Measurements from ENCODE around the gene FNDC10.
"Not testable (repeated sequence)": the region's sequence is repeated elsewhere in the genome, so short reads cannot be mapped to it uniquely, and the experiment has no call there.

Gene FNDC10

DNA sequence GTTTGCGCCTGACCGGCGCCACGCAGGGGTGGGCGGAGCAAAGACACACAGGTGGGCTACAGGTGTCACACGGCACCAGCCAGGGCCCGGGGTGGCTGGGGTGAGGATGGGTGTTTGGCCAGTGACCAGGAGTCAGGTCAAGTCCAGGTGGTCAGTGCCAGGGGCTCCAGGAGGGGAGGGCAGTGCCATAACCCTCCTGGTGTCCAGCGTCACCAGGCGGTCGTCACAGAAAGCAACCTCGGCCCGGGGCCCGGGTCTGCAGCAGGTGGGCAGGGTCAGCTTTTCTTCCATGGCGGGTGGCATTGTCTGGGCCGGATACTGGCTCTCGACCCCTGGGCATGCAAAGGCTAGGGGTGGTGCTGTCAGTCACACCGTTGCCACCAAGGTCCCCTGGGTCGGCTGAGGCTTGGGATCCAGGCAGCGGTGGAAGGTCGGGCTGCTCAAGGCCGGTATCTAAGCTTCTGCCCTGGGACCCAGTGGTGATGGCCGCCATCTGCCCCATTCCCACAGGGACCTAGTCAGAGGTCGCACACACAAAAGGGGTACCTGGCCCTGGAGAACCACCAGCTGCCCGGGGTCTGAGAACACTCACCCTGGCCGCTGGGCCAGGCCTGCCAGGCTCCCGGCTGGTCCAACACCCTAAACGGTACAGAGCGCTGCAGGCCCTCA, 1.8 kb downstream of the FNDC10 start:
- DNase-seq, result no peak

DNA sequence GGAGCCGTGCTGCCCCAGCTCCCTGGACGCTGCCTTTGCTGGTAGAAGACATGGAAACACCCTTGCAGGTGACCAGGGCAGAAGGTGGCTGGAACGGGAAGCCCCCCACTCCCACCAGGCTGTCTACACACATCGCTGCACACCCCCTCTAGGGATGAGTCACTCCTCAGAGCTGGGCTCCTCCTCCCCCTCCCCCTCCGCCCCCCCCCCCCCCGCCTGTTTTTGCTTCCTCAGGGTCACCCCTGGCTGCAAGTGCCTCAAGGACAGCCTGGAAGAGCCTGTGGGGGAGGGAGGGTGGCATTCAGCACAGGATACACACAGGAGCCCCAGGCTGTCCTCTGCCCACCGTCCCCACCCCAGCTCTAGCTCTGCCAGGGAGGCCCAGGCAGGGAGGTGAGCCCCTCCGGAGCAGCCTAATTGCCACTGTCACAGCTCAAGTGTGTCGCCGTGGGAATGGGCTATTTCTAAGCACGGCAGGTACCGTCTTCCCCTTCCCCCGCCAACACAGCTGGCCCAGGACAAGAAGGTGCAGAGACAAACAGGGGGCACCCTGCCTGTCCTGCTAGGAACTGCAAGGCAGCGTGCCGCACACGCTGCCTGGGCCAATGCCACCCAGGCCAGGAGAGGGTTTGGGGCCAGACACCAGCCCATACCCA, 2.5 kb downstream of the FNDC10 start:
- DNase-seq, result no peak

DNA sequence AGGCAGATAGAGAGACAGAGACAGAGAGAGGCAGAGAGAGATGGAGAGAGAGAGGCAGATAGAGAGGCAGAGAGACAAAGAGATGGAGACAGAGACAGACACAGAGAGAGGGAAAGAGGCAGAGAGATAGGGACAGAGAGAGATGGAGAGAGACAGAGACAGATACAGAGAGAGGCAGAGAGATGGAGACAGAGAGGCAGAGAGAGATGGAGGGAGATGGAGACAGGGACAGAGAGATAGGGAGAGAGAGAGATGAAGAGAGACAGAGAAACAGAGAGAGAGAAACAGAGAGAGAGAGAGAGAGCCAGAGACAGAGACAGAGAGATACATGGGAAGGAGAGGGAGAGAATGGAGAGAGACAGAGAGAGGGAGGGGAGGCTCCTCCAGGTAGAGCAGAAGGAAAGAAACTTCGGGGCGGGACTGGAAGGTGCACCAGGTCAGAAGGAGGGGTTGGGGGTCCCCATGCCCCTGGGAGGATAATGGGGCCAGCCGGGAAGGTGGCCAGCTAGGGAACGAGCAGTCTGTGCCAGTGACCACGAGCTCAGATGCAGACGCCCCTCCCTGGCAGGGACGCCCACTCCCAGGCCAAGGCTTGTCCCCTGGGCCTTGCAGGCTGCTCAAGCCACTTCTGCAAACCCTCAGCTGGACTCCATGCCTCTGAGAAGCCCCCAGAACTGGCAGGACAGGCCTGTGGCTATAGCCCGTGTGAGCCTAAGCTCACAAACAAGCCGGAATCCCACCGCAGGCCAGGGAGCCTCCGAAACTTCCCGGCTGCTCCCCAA, 3.3 kb downstream of the FNDC10 start:
- no peak for DNase-seq

DNA sequence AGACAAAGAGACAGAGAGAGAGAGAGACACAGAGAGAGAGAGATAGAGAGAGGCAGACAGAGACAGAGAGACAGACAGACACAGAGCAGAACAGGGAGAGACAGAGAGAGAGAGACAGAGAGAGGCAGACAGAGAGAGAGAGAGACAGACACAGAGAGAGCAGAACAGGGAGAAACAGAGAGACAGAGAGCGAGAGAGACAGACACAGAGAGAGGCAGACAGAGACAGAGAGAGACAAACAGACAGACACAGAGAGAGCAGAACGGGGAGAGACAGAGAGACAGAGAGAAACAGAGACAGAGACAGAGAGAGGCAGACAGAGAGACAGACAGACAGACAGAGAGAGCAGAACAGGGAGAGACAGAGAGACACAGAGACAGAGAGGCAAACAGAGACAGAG, 4.6 kb downstream of the FNDC10 start:
- DNase-seq, result not testable (repeated sequence)

DNA sequence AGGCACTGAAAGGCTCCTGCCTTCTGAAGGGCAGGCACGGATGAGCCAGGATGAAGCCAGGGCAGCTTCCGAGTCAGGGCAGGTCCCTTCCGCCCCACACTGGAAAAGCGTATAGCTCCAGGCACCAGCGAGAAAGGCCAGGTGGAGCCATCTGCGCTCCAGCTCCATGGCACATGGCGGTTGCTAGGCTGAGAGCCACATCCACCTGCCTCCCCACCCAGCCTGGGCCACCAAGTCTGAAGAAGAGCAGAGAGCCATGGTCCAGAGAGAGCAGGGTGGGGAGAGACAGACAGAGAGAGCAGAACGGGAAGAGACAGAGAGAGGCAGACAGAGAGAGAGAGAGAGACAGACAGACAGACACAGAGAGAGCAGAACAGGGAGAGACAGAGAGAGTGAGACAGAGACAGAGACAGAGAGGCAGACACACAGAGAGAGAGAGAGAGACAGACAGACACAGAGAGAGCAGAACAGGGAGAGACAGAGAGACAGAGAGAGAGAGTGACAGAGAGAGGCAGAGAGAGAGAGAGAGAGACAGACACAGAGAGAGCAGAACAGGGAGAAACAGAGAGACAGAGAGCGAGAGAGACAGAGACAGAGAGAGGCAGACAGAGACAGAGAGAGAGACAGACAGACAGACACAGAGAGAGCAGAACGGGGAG, 5.2 kb downstream of the FNDC10 start:
- DNase-seq, result no peak

DNA sequence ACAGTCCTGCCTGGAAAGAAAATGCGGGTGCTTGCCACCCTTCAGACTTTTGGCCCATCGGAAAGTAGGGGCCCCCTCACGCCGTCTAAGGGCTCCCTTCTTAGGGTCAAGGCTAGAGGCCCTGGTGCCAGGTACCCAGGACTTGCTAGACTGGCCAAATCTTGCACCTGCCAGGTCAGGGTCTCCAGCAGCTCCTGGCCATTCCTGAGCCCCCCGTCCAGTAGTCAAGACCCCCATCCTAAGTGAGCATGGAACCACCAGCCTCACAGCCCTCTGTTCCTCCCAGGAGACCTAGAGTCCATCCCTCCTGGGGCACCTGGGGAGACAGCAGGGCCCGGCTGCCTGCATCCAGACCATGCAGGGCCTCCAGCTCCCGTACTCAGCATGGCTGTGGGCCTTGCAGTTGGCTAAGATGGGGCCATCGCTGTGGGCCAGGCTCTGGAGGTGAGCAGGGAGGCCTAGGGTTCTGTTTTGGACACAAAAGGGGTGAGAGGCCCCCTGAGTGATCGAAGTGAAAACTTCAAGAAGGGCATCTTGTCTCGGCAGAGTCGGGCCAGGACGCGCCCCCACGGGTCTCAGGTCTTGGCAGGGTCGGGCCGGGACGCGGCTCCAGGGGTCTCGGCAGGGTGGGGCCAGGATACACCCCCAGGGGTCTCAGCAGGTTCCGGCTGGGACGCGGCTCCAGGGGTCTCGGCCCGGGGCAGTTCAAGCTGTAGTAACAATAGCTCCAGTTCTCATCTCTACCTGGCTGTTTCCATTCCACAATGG, 5.9 kb downstream of the FNDC10 start:
- no peak for DNase-seq

DNA sequence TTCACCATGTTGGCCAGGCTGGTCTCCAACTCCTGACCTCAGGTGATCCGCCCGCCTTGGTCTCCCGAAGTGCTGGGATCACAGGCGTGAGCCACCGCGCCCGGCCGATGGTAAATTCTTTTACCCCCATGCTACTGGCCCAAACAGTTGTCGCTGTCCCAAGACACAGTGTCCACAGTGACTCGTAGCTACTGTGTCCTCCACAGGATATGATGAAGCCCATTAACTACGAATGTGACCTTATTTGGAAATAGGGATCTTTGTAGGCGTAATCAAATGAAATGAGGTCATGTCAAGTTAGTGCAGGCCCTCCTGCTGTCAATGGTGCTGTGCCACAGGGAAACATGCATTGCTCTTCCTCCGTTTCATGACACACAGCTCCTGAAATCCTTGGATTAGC, 8.5 kb downstream of the FNDC10 start:
- DNase-seq, result no peak

DNA sequence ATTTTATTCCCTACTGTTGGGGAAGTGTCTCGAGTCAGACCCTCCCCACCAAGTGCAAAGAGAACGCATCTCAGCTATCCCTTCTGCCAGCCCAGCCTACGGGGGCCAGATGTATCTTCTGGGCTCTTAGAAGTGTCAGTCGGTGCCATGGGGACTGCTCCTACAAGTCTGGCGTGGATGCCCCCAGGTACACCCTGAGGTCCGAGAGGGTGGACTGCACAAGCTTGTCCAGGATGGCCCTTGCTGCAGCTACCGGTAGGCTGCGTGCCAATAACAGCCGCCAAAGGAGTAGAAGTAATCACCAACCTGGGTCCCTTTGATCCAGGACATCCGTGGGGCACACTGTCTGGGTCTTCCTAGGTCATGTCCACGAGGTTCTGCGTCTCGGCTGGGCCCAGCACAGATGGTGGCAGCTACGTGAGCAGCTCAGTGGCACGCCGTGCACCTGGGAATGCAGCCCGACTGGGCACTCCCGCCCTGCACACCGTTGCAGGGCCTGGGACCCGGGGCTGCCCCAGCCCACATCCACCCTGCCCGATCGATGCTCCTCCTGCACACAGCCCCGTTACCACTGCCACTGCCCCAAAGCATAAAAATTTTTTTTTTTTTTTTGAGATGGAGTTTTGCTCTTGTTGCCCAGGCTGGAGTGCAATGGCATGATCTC, 16.5 kb downstream of the FNDC10 start:
- no peak for DNase-seq

DNA sequence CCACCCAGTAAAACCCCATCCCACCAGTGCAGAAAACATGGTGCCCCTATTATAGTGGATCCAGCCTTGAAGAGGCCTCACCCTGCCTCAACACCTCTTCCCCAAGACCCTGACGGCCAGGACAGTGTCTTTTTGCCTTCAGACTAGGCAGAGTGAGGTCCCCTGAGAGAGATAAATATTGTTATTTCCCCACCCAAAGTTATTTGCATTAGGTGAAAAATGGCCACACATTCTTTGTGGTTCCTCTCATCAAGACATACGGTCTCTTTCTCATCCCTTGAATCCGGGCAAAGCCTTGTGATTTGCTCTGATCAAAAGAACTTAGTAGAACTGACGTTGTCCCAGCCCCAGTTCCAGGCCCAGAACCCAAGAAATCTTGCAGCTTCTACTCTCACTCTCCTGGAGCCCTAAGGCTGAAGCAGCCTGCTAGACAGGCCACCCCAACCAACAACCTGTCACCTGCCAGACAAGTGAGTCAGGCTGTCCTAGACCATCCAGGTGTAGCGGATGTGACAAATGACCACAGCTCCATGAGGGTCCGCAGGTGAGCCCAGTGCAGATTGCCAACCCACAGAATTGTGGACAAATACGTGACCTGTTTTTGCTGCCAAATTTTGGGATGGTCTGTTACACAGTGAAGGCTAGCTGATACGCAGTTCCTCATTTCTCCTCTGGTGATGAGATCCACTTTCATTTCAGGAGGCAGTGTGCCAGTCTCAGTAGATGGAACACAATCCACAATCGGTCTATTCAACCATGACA, 17.2 kb downstream of the FNDC10 start:
- DNase-seq, result no peak

DNA sequence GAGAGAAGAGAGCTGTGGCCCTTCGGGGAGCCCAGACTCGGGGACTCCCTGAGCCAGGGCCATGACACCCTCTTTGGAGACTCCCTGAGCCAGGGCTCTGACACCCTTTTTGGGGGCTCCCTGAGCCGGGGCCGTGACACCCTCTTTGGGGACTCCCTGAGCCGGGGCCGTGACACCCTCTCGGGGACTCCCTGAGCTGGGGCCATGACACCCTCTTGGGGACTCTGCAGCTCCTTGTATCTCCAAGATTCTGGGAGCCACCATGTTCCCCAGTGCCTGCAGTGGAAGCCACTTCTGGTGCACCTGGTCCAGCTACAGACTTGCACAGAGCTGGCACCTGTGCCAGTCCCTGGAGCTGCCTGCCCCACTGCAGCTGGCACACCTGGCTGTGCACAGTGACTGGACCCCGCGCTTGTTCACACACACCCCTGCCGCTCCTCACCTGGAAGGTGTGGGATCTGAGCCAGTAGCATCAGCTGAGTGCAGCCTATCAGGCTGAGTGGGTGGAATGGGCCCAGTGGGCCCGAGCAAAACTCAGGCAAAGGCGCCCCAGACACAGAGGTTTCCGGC, 21.5 kb downstream of the FNDC10 start:
- no peak for DNase-seq

DNA sequence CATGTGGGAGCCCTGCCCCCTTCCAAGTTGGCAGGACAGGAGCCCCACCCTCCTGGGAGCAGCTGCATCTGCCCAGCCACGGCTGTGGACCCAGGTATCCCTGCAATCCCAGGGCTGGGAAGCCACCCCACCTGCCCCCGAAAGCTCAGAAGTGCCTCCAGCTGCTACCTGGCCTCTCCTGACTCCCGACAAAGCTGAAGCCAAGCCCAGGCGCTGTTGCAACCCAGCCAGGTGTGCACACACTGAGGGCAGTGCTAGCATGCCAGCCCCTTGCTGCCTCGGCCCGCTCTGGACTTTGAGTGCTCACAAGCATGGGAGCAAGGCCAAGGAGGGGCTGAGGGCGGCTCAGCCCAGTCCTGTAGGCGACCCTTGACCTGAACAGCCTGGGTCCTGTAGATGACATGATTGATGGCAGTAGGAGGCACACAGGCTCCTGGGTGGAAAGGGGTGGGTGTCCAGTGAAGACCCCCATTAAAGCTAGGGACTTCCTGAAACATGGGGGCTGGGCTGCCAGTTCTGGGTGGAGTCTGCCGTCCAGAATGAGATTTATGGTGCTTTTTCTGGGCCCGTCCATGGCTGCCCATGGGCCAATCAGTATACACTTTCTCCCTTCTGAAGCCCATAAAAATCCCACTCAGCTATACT, 22.4 kb downstream of the FNDC10 start:
- no peak for DNase-seq

DNA sequence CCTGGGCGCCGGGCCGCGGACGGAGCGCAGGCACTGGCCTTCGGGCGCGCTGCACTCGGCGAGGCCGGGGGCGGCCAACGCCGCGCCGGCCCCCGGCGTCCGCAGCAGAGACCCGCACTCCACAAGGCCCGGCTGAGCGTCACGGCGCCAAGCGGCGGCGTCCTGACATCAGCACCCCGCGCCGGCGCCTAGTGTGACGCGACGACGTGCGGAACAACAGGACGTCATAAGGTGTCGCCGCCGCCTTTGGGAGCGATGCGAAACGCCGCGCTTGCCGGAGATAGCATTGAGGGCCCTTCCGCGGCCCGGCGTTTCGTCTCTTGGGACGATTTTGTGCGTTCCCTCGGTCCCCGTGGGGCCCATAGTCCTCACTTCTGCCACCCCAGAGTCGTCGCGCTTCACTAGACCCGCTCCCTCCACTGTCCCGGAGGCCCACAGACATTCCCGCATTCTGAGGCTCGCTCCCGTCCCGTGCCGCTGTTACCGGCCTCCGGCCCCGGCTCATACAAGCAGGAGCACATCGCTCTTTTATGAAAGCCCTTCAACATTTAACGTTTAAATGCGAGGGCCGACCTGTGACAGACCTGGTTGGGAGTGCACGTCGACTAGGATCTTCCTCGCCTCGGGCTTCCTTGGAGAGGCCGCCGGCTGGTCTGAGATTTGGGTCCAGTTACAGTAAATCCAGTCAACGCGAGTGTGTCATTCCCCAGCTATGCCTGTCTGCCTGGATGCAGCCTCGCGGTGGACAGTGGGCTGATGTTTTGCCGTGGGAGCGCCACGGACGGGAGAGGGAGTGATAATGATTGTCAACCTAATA, 25.0 kb downstream of the FNDC10 start, which contains the start of gene SSU72:
SSU72 (minus strand) TSS at position 143 of the 817 bp plus-strand sequence. CDS start 306 bp downstream, outside the sequence.
- peak; percentile 89 for DNase-seq

DNA sequence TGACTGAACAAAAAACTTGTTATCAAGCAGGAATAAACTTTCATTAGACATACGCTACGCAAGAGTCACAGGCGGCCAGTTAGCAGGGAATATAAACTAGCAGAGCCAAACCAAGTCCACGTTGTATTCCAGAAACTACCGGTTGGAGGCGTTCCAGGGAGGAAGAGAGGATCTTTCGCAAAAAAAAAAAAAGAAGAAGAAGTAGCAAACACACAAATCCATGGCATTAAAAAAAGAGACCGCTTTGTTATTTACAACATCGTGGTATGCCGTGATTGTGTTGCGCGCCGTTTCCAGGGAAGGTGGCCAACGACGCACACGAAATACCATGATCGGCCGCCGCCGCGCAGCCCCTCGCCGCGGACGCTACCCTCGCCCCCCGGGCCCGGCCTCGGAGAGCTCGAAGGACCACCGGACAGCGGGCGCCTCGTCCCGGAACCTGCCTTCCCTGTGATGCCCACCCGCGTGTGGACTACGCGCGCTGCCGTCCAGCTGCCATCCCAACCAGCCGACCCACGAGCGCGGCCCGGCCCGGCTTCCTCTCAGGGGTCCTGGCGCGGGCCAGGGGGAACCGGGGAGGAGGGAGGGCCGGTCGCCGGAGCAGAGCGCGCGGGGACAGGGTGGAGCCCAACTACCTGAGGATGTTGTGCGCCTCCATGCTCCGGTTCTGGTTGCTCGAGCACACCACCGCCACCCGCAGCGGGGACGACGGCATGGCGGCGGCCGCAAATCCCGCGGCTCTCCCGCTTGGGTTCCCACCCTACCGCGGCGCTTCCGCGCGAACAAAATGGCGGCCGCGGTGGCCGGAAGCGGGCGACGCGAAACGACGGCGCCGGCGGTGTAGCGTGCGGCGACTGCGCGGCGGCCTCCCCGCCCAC, 25.9 kb downstream of the FNDC10 start:
- DNase-seq, result peak; percentile 75

DNA sequence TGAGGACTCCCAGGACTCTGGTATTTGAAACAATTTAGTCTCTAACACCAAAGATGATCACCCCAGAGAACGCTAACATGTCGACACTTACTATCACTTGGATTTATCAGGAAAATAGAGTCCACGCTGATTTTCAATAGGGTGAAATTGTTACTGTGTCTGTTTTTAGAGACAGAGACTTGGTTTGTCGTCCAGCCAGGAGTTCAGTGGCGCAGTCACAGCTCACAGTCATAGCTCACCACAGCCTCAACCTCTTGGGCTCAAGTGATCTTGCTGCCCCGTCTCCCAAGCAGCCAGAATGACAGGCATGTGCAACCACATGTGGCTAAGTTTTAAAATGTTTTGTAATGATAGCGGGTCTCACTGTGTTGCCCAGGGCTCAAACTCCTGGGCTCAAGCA, 30.6 kb downstream of the FNDC10 start:
- DNase-seq, result no peak

DNA sequence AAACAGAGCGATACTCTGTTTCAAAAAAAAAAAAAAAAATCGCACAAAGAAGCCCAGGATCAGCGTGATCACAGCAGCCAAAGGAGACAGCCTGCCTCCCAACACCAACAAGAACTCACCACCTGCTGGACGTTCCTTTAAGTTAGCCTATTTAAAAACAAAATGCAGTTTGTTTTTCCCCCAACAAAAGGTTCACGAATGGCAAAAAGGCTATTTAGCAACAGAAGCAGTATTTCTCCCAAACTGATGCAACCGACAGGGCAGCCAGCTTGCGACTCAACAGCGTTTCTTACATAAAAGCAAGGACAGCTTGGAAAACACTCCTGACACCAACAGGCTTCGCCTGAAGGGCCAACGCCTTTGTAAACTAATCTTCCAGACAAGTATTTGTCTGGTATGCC, 32.0 kb downstream of the FNDC10 start:
- no peak for DNase-seq

DNA sequence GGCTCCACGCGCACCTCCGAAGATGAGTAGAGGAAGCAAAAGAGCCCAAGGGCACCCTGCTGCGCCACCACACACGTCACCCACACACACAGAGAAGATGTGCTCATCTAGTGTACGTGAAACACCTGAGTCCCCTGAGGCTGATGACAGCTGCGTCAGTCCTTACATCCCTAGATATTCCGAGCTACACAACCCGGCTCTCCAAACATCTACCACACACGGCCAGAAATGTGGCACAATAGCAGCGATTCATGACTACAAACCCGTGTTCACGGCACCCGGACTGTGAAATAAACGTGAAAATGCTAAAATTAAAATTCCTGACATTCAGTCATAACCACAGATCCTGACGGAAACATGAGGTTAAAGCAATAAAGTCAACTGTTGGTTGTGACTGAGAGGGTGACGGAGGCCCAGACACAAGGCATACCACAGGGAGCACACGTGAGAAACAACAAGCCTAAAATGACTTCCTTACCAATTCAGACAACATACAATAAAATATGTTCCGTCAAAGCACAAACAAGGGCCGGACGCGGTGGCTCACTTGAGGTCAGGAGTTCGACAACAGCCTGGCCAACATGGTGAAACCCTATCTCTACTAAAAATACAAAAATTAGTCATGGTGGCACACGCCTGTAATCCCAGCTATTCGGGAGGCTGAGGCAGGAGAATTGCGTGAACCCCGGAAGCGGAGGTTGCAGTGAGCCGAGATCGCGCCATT, 32.6 kb downstream of the FNDC10 start:
- DNase-seq, result no peak

DNA sequence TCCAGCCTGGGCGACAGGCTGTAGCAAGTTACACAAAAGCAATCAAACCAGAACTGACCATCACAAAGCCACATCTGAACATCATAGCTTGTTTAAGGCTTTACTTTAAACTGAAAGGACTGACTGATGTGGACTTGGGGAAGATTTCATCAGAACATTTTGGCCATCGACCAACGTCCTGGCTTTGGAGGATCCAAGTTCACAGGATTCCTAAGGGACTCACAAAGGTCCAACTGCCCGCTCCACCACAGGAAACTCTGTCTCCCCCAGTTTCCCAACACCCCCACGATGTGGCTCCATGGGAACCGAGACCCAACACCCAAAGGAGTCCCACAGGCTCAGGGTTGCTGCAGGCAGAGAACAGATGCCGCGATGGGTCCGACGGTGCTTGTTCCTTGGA, 34.6 kb downstream of the FNDC10 start:
- DNase-seq, result no peak

DNA sequence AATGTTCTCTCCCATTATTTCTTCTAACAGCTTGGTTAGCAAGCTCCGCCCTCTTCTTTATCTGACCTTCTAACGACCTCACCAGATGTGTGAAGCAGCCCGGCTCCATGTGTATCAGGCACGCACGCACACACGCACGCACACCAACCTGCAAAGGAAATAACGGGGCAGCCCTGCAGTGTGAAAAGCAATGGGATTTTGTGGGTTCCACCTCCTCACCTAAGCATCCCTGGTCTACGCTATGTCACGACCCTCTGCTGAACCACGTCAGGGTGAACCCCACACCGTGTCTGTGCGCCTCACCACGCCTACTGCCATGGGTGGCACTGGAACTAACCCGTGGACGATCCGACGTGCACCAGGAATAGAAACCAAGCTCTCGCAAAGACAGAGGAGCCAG, 35.7 kb downstream of the FNDC10 start:
- no peak for DNase-seq
